NCI-H748 (cell line): ENCODE results near the gene HNRNPR.

ENCODE experiments used
- DNase-seq: peaks from one replicate; lab custom pipeline; 2025; ENCODE audit not compliant: unreplicated experiment; lab: John Stamatoyannopoulos, UW

HNRNPR gene

DNA sequence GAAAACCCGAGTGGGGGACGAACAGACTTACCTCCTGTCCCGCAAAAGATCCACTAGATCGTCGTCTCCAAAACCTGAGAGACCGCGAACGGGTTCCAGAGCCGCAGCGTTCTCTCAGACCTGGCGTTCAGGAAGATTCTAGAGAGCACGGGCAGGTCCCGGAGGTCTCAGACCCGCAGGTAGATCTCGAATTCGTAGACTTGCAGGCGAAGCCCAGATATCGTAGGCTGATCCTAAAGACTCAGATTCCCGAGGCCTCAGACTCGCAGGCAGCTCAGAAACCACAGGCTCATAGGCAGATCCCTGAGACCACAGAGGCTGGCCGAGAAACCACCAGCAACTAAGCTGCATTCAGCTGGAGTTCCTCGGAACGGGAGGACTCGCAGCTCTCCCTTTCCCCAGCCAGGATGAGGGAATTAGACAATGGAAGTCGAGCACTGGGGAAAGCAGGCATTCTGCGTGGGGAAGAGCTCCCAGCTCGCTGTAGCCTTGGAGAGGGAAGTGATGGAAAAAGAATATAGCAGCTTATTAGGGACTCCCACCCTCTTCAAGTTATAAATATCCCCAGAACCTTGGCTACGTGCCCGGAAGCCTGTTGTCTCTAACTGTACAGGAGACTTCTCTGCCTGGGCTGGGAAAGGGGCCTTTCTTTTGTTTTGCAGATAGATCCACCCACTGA lies 25.4 kb upstream of the HNRNPR start, which contains the start of gene ZNF436:
Gene ZNF436 (minus strand): TSS at position 502 of the 679 bp plus-strand sequence. CDS start 1,831 bp downstream, outside the sequence.
- peak; percentile 84 for DNase-seq

DNA sequence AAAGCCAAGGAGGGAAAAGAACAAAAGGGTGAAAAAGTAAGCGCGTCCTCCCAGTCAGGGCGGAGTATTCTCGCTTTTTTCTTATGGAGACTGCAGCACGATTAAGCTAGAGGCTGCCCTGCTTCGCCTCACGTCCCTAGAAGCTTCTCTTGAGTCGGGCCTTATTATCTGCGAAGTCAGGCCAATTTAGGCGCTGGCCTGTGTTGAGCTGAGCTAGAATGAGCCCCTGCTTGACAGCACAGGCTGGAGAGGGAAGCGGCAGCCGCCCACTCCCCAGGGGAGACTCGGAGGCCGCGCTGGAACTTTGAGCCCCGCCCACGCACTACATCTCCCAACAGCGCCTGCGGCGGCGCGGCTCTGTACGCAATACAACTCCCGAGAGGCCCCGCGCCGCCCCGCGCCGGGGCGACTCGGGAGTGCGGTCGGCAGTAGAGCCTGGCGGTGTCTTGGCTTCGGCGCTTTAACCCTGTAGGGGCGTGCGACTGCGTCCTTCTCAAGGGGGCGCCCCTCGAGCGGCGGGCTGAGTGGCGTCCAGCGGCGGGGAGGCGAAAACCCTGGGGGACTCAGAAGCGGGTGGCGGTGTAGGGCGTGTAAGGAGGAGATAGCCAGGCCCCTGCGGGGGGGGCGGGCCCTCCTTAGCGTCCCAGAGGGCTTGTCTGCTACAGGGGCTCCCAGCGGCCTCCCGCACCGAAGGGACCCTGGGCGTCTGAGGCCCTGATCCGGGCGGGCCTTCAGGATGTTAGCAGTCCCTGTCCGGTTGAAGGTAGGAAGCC lies 24.7 kb upstream of the HNRNPR start:
- peak; percentile 94 for DNase-seq

DNA sequence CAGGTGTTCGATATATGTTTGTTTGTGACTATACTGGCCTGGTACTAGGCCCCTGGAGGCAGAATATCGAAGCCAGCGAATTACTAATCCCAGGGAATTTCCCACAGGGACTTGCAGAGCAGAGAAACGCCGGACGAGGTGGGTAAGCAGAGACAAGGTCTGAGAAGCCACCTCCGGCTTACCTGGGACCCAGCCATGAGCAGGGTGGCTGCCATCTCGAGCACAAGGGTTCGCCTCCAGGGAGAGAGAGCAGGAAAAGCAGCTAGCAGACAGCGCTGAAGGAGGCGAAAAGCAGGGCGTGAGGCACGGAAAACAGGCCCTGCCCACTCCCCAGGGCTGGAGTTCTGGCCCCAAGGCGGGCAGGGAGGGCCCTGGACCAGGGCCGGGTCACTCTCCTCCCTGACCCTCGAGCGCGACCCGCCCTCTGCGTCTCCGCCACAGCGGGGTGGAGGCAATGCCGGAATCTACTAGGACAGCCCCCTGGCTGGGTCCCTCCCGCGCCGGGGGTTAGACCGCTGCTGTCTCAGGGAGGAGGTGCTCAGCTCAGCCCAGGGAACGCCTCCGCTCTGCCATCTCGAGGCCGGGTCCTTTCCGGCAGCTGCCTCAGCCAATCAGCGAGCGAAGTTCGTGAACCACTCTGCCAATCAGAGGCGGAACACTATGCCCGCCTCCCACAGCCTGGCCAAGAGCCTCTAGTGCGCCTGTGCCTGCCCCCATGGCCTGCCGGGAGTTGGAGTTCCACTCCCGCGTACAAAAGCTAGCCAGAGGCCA lies 23.9 kb upstream of the HNRNPR start:
- peak; percentile 97 for DNase-seq

DNA sequence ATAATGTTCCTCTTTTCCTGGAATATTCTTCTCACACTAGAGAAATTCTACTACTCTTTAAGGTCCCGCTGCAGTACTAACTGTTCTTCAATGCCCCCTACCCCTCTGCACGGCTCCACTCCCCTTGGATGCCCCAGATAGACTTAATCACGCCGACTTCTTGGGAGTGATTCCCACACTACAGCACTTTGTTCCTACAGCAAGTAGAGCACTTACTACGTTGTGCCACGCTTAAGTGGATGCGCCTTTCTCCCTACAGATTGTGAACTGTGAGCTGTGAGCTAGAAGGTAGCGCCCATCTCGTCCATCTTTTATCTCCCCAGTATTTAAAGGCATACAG lies 23.3 kb upstream of the HNRNPR start:
- DNase-seq, result peak; percentile 32

DNA sequence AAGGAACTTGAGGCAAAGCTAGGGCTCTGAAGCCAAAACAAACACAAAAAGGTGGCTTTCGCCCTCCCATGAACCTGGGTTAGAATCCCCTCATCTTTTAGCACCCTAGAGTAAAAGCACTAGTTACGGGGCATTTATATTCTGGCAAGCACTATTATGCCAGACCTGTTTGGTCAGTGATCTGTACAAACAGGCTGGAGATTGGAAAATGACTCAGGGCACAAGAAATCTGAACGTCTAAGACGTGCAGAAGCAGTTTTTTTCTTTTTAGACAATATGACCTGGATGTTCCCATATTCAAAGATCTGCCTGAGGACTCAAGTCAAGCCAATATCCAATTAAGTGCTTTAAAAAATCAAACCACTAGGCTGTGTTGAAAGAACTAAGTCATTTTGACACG lies 22.5 kb upstream of the HNRNPR start:
- DNase-seq, result no peak

DNA sequence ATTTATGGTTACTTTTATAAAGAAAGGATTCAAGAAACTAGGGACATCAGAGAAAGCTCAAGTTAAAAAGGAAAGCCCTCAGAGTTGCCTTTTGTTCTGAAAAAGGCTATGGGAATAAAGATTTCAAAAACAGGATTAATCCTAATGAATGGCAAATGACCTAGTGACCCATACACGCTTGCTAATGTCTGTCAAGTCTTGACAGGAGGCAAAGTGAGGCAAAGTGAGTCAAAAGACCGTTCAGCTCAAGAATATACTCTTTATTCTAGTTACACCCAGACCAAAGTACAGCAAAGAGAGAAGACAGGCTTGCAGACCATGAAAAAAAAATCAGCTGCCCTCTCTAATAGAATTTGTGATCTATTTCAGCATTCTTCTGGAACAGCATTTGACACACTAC lies 22.1 kb upstream of the HNRNPR start:
- no peak for DNase-seq

DNA sequence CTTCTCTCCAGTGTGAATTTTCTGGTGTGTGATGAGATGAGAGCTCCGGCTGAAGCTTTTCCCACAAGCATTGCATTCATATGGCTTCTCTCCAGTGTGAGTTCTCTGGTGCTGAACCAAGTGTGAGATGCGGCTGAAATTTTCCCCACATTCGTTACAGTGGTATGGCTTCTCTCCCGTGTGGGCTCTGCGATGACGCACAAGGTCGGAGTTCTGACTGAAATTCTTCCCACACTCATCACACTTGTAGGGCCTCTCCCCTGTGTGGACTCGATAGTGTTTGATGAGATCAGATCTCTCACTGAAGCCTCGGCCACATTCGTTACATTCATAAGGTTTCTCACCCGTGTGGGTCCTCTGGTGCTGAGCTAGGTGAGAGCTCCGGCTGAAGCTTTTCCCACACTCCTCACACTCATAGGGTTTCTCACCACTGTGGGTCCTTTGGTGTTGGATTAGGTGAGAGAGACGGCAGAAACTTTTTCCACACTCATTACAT lies 18.2 kb upstream of the HNRNPR start:
- DNase-seq, result no peak

DNA sequence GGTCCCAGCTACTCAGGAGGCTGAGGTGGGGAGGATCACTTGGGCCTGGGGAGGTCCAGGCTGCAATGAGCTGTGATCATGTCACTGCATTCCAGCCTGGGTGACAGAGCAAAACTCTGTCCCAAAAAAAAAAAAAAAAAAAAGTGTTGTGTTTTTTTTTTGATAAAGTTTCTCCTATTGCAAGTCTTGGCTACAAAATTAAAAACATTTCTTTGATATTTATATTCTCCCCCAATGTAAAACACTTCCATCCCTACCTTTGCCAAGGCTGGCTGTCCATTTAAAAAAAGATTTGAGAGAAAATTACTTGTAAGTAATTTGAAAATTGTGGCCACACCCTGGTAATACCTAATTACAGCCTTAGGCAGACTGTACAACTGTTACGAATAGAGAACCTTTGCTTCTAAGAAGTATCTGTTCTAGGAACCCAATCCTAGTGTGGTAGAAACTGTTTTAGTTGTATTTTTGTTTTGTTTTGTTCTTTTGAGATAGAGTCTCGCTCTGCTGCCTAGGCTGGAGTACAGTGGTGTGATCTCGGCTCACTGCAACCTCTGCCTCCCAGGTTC lies 14.3 kb upstream of the HNRNPR start:
- no peak for DNase-seq

DNA sequence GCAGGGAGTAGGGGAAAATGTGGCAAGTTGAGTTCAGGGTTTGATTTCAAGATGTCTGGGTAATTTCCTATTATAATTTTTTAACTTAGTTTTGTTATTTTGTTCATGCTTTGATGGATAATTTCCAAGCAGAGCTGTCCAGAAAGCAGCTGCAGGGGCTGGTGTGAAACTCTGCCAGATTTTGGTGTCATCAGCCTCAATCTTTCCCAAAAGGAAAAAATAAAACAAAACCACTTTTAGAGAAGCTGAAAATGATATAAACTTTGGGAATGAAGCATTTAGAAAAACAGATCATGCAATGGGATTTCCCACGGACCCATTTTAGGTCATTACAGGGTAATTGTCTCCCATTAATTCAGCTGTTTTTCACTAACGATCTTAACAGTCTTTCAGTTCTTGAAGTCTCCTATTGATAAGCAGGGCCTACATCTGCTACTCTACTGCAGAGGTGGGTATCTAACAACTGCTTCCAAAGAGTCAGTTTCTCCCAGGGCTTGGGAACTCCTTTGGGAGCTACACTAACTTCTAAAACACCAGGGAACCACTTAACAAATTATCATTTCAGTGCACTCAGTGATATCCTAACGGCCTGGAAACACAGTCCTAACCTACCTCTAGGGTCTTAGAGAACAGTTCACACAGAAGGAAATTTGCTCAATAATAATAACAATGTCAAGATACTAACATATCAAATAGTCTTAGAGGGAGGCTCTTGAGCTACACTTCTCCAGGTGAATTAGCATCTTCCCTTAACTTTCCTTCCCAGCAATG lies 13.2 kb upstream of the HNRNPR start:
- DNase-seq, result no peak

DNA sequence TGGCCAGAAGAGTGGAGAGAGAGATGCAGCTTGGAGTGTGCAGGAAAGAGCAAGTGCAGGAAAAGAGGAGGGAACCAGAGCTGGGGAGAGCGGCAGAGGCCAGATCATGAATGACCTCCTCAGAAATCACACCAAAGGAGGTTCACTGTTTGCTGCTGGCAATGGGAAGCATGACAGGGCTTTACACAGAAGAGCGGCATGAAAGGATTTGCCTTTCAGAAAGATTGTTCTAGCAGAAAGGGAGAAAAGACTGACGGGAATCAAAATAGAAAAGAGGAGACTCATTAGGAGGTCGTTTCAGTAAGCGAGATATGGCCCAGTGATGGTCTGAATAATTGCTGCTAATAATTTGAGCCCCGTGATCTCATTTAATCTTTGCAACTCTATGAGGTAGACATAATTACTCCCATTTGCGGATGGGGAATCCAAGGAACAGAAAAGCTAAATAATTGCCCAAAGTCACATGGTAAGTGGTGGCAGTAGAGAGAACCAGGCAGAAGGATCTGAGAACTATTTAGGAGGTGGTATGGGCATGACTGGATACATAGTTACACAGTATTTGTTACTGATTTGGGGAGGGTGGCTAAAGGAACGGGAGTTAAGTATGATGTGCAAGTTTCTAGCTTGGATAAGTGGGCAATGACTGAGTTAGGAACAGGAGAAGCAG lies 12.5 kb upstream of the HNRNPR start:
- DNase-seq, result no peak

DNA sequence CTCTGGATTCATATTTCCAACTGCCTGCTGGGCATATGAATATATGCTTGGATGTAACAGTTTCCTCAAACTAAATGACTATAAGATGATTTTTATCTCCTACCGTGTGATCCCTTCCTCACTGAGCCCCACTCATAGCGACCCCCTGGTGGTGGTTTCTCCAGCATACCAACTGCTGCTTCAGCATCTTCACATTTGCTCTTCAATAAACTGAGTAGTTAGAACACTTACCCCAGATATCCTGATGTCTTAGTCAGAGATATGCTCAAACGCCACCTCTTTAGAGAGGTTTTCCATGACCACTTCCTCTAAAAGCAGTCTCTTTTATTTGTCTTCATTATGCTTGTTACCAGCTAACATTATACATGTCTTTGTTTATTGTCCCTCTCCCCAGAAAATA lies 10.2 kb upstream of the HNRNPR start:
- no peak for DNase-seq

DNA sequence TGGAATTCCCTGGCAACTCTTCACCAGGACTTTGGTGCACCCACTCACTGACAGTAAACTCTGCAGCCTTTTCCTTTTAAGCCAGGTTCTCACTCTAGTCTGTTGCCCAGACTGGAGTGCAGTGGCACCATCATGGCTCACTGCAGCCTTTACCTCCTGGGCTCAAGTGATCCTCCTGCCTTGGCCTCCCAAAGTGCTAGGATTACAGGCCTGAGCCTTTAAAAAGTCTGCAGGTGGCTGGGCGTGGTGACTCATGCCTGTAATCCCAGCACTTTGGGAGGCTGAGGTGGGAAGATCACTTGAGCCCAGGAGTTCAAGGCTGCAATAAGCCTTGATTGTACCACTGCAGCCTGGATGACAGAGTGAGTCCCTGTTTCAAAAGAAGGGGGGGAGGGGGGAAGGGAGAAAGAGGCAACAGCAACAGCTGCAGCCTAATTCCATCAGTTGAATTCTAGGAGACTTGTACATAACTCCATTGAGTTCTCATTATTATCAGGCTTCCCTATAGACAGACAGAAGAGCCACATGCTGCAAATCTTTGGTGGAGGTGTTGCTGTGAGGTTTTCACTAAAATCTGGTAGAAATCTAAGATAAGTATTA lies 8.1 kb upstream of the HNRNPR start:
- DNase-seq, result no peak

DNA sequence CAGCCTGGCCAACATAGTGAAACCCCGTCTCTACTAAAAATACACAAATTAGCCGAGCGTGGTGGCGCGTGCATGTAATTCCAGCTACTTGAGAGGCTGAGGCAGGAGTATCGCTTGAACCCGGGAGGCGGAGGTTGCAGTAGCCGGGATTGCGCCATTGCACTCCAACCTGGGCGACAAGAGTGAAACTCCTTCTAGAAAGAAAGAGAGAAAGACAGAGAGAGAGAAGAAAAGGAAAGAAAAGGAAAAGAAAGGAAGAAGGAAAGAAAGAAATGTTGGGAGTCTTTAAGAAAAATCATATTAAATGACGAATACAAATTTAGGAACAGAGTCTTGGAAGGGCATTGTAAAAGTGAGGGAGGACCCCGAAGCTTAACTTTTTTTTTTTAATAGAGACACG lies 1.8 kb upstream of the HNRNPR start:
- no peak for DNase-seq

DNA sequence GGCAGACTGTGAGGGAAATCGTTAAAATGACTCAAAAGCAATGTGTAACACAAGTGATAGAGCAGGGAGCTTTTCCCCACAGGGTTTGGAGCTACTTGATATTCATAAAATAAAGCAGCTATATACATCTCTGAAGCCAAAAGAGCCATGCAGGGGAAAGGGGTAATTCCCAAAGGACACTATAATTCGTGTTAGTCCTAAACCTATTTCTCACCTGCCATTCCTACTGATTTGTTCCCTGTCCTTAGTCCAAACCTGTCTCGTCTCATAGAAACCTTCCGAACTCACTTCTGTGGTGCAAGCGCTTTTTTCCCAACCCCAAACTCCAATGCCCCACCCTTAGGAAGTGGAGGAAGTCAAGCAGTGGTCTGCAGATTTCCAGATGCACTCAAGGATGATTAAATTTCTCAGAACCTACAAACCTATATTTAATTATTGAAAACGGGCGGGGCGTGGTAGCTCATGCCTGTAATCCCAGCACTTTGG lies 946 bp upstream of the HNRNPR start:
- DNase-seq, result peak; percentile 50

DNA sequence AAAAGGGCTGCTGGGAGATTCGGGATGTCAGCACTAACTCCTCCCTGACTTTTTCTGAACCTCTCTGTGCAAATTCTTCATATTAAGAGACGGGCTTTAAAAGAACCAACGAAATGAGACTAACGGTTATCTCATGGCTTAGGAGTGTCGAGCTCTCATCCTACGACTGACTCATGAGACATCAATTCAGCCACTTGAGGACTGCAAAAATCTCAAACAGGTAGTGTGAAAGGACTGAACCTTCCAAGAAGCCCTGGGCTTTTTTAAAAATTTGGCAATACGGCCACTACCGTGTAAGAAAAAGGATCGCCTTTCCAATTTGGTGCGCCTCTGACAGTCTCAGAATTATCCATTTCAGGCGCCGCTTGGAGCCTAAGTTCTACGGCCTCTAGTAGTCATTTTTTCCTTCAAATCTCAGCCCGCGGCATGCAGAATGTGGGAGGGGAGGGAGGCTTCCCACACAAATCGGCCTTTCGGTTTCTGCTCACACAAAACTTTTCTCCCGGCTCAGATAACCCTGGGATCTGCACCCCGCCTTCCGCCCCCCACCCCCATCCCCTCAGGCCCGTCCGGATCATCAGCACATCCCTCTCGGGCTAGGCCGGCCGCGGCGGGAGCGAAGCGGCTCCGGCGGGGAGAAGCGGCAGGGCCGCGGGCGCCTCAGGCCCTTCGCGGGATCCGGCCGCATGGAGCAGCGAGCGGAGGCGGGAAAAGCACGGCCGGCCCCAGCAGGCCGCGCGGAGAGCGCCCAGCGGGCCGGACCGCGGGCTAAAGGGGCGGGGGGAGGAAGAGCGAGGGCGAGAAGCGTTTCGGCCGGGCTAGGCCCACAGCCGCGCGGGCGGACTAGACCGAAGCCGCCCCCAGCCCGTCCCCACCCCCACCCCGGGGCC lies 618 bp downstream of the HNRNPR start:
- DNase-seq, result peak; percentile 43

DNA sequence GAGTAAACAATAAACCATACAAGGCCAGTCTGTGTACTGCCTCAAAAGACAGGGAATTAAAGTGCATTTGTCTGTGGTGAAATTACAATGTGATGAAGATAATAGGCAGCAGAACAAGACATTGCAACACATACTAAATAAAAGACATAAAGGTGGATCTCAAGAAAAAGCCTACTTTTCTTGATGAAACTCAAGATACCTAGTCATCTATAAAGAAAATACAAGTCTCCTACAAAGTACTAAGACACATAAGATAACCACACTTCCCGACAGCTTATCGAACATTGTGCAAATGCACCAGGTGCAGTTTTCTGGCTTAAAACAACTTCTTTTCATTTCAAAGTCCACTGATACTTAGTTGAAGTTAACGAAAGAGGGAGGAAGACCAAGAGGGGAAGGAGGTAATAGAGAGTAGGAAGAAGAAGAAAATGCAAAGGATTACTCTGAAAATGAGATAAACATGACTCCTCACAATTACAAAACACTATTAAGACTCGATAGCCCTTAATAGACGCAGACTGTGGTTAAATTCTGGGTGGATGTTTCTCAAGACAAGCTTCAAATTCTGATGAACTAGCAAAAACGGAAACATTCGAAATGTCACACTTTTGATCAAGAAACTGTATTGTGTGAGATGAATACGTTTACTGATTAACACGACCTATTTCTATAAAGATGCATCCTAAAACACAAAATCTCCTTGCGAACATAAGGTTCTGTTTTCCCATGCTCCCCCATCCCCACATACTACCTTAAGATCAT lies 2.0 kb downstream of the HNRNPR start:
- no peak for DNase-seq

DNA sequence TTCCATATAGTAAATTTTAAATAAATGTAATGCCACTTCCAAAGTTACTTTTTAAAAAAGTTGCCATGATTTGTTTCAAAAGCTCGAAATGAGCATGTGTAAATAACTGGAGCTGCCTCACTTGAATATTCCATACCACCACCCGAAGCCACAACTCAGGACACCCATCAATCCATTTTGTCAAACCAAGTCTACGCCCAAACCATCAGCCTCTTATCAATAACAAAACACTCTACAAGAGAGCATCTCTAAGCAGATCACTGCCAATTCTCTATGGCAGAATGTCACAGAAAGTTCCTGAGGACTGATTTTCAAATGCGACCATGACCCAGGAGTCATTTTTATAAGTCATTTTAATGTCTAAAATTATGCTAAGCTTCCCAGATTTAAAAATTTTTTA lies 4.5 kb downstream of the HNRNPR start:
- no peak for DNase-seq

DNA sequence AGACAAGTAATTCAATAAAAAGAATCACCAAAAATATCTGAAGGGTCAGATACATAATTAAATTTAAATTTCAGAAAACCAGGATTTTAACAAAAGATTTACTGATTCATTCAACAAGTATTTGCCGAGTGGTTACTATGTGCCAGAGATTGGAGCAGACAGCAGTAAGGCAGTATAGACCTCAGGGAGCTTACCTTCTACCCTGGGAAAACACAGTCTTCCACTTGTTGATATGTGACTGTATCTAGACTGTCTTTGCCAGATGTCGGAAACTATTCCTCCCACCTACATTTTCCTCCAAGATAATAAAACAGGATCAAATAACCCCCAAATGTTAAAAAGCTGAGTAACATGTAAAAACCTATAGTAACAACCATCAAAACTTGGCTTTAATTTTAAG lies 6.2 kb downstream of the HNRNPR start:
- DNase-seq, result no peak
